OCI-LY1 (cell line): ENCODE results near the gene ATP6V1G1.
"Not testable (repeated sequence)": the region's sequence is repeated elsewhere in the genome, so short reads cannot be mapped to it uniquely, and the experiment has no call there.

Experiments used
- EZH2 ChIP-seq: fragments of 200-600 bp; sonication (generic), shearing (Covaris generic); IDR thresholded peaks from 2 replicates; pipeline ENCODE4 v1.8.0; 2017; ENCODE audit warnings: borderline replicate concordance, mixed run types, mild to moderate bottlenecking, antibody characterized with exemption, low read length, moderate library complexity, mixed read lengths
- TF ChIP-seq, protein P1 (sequence below): fragments of 200-600 bp; sonication (generic), shearing (Covaris generic); IDR thresholded peaks from 2 replicates; pipeline ENCODE4 v1.5.1; 2017; ENCODE audit warnings: mild to moderate bottlenecking, antibody characterized with exemption, low read length, moderate library complexity, mixed read lengths

DNA sequence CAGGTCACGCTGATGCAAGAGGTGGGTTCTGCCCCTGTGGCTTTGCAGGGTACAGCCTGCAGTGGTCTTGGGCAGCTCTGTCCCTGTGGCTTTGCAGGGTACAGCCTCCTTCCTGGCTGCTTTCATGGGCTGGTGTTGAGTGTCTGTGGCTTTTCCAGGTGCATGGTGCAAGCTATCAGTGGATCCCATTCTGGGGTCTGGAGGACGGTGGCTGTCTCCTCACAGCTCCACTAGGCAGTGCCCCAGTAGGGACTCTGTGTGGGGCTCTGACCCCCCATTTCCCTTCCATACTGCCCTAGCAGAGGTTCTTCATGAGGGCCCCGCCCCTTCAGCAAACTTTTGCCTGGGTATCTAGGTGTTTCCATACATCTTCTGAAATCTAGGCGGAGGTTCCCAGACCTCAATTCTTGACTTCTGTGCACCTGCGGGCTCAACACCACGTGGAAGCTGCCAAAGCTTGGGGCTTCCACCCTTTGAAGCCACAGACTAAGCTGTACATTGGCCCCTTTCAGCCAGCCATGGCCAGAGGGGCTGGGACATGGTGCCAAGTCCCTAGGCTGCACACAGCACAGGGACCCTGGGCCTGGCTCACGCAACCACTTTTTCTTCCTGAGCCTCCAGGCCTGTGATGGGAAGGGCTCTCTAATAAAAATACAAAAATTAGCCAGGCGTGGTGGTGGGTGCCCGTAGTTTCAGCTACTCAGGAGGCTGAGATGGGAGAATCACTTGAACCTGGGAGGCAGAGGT is 13.1 kb downstream of the ATP6V1G1 start:
- TF ChIP-seq, protein P1, sequence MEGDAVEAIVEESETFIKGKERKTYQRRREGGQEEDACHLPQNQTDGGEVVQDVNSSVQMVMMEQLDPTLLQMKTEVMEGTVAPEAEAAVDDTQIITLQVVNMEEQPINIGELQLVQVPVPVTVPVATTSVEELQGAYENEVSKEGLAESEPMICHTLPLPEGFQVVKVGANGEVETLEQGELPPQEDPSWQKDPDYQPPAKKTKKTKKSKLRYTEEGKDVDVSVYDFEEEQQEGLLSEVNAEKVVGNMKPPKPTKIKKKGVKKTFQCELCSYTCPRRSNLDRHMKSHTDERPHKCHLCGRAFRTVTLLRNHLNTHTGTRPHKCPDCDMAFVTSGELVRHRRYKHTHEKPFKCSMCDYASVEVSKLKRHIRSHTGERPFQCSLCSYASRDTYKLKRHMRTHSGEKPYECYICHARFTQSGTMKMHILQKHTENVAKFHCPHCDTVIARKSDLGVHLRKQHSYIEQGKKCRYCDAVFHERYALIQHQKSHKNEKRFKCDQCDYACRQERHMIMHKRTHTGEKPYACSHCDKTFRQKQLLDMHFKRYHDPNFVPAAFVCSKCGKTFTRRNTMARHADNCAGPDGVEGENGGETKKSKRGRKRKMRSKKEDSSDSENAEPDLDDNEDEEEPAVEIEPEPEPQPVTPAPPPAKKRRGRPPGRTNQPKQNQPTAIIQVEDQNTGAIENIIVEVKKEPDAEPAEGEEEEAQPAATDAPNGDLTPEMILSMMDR = not testable (repeated sequence)
- not testable (repeated sequence) for TF ChIP-seq EZH2
